RPMI8226 (cell line): ENCODE data around the gene SRF.
"Not testable (repeated sequence)": the region's sequence is repeated elsewhere in the genome, so short reads cannot be mapped to it uniquely, and the experiment has no call there.

Experiments
- DNase-seq: peaks from one replicate; pipeline ENCODE4 v3.0.0-alpha.2; 2015

SRF gene

GRCh38 chr6:43170931-43171706 is at the start of gene SRF:
Gene SRF, plus strand, starts transcription at chr6:43171269. Its CDS starts 388 bp downstream, at chr6:43171657.
- peak; percentile 99 for DNase-seq

DNA sequence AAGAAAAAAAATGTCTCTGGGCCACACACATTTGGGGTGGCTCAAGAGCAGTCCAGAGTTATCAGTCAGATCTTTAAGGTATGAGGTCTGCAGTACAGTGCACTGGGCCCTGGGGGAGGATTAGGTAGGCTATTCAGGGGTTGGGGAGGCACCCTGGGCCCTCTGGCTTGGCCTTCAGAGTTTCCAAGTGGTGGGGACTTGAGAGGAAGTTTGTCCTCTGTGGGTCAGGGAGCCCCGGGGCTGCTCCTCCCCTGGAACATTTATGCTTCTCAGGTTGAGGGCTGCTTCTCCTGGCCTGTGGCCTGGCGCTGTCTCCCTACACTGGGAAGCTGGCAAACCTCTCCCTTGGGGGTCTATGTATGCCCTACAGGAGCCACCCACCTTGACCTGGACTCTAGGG is 48.9 kb upstream of the SRF start:
- DNase-seq, result no peak

- DNase-seq, result no peak
Measured at GRCh38 chr6:43123461-43124314, 47.4 kb upstream of the SRF start.

GRCh38 chr6:43124481-43124880 is 46.6 kb upstream of the SRF start:
- DNase-seq, result no peak

GRCh38 chr6:43125119-43125518 is 46.0 kb upstream of the SRF start:
- DNase-seq, result no peak

GRCh38 chr6:43125555-43125954 is 45.5 kb upstream of the SRF start:
- no peak for DNase-seq

- no peak for DNase-seq
Measured at GRCh38 chr6:43127180-43127579, 43.9 kb upstream of the SRF start.

DNA sequence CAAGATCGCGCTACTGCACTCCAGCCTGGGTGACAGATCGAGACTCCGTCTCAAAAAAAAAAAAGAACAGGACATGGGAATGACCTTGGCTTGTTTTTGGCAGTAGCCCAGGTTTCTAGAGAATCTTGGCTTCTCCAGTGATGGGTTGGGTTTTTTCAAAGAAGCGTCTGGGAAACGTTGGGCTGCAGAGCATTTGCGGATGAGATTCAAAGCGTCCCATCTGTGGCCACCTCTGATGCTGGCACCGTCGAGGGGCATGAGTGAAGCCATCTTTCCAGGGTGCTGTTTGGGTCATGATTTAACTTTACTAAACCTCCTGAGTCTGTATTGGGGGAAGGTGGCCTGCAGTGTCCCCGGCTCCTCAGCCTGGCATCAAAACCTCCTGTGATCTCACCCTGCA is 43.2 kb upstream of the SRF start:
- DNase-seq, result no peak

GRCh38 chr6:43128926-43129325 is 42.1 kb upstream of the SRF start:
- no peak for DNase-seq

DNA sequence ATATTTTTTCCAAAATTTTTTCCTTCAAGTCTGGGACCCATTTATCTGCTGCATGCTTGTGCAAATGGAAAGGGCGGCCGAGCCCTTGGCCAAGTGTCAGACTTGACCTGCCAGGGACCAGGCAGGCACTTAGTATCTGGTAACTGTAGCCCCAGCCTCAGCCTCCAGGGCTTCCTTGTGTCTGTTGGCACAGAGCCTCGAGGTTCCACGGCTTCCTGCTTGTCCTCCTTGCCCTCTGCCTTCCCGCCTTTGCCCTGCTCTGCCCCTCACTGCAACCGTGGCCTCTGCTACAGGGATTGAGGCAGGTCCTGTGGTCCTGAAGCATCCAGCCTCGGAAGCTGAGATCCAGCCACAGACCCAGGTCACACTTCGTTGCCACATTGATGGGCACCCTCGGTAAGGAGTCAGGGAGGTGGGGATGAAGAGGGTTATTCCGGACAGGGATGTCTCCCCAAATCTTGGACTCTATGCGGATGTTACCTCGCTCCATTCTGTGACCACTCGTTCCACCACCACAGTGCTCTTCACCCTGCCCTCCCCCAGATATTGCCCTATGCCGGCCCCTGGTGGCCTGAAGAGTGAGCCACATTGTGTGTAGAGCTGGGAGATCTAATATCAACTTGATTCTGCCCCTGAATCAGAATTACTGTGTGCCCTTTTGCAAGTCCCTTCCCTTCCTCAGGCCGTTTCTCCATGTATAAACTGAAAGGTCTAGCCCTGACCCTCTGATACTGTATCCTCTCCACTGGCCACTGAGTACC is 41.5 kb upstream of the SRF start:
- DNase-seq, result peak; percentile 65

GRCh38 chr6:43130429-43130828 is 40.6 kb upstream of the SRF start:
- DNase-seq, result no peak

DNA sequence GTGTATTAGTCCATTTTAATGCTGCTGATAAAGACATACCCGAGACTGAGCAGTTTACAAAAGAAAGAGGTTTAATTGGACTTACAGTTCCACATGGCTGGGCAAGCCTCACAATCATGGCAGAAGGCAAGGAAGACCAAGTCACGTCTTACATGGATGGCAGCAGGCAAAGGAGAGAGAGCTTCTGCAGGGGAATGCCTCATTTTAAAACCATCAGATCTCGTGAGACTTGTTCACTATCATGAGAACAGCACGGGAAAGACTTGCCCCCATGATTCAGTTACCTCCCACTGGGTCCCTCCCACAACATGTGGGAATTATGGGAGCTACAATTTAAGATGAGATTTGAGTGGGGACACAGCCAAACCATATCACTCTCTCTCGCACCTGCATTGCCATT is 39.7 kb upstream of the SRF start:
- DNase-seq, result not testable (repeated sequence)

GRCh38 chr6:43138267-43138666 is 32.8 kb upstream of the SRF start:
- no peak for DNase-seq

GRCh38 chr6:43139973-43140372 is 31.1 kb upstream of the SRF start:
- not testable (repeated sequence) for DNase-seq

DNA sequence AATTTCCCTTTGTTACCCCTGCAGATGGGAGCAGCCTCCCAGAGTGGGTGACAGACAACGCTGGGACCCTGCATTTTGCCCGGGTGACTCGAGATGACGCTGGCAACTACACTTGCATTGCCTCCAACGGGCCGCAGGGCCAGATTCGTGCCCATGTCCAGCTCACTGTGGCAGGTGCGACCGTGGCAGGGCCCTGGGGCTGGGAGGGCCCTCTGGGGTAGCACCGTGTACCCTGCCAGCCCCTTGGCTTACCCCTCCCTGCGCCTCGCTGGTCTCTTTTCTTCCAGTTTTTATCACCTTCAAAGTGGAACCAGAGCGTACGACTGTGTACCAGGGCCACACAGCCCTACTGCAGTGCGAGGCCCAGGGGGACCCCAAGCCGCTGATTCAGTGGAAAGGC is 29.4 kb upstream of the SRF start:
- DNase-seq, result no peak

DNA sequence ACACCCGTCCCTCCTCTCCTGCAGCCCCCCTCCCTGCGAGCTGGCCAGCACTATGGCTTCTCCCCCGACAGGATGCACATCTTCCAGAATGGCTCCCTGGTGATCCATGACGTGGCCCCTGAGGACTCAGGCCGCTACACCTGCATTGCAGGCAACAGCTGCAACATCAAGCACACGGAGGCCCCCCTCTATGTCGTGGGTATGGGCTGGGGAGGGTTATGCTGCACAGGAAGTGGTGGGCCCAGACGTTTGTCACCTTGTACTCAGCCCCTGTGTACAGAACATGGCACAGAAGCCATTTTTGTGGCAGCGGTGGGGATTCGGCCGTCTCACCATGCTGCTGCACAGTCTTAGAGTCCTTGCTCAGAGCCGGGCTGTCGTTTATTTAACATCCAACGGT is 29.0 kb upstream of the SRF start:
- no peak for DNase-seq

- DNase-seq, result peak; percentile 74
Measured at GRCh38 chr6:43143235-43144128, 27.6 kb upstream of the SRF start.

DNA sequence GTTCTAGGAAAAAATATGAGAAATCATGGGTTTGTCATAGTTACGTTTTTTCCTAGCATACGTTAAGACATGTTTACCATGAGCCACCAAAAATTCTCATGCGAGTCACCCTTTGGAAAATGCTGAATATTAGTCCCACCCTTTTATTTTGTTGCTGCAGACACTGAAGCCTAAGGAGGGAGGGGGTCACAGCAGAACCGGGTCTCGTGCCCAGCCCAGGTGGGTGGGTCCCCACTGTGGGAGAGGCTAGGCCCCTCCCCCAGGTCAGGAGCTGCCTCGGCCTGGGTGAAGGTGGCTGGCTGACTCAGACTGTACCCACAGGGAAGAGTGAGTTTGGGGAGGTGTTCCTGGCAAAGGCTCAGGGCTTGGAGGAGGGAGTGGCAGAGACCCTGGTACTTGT is 26.2 kb upstream of the SRF start:
- no peak for DNase-seq

DNA sequence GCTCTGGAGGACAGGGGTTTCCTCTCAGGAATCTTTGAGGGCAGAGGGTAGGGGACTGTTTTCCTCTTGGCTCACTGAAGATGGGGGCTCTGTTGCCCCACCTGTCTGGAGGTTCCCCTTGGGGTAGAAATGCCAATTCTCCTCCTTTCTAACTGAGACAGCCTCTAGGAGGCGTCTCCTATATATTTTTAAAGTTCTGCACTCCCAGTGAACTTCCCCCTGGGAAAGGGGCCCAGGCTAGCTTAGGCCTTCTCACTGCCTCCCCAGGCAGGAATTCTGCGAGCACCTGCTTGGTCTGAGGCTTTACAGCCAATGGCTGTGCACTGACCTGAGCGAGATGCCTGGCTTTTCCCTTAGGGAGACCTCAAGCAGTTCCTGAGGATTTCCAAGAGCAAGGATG is 24.8 kb upstream of the SRF start:
- no peak for DNase-seq

GRCh38 chr6:43146709-43147688 is 24.1 kb upstream of the SRF start:
- DNase-seq, result no peak
